HG03439 (cell line): ENCODE data around the gene DVL2.
A peak's percentile ranks its signal among the peaks of the same experiment; 100 is the strongest.
"Not testable (repeated sequence)": the region's sequence is repeated elsewhere in the genome, so short reads cannot be mapped to it uniquely, and the experiment has no call there.

Experiments used
- ATAC-seq: cut with Tn5 transposase; IDR thresholded peaks from one replicate; pipeline ENCODE4 v1.9.1; 2021; ENCODE audit warnings: mild to moderate bottlenecking, moderate library complexity; ENCODE audit not compliant: unreplicated experiment

The DVL2 gene

DNA sequence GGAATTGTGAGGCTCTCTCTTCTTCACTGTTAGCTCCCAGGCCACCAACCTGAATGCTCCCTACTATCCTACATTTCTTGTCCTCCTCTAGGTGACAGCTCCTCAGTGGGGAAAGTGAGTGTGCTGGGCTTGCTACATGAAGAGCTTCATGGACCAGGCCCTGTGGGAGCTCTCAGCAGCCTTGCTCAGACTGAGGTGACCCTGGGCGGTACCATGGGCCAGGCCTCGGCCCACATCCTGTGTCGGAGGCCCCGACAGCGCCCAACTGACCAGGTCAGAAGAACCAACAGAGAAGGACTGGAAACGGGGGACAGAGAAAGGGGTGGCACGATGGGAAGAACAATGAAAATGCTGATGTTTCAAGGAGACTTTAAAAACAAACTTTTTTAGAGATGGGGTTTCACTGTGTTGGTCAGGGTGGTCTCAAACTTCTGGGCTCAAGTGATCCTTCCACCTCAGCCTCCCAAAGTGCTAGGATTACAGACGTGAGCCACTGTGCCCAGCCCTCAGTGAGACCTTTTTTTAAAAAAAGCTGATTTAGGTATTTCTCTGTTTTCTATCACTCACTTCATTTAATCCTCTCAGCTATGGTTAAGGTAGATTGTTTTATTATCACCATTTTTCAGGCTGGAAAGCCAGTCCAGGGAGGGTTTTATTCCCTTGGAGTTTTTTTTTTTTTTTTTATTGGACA is 22.6 kb upstream of the DVL2 start:
- ATAC-seq = no peak

DNA sequence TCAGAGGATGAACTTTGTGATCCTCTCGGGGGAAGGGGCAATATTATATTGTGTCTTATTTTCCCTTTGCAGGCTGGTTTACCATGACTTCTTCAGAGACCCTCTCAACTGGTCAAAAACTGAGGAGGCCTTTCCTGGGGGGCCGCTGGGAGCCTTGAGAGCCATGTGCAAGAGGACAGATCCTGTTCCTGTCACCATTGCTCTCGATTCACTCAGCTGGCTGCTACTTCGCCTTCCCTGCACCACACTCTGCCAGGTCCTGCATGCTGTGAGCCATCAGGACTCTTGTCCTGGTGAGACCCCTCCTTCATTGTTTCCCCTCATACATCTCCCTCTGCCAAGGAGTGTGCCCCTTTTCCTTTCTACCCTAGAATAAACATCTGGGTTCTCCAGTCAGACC is 20.2 kb upstream of the DVL2 start:
- no peak for ATAC-seq

DNA sequence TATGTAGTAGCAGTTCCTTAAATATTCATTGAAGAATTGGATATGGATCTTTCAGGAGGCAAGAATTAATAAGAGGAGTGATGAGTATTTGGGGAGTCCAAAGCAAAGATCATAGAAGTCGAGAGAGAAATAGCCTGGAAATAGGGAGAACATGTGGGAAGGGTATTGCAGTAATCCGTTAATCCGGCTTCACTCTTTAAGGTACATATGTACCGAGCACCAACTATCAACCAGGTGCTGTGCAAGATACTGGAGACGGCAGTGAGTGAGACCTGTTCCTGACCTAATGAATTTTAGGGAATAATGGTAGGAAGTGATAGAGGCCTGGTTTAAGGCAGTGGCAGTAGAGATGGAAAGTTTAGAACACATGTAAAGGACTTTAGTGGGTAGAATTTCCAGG is 18.8 kb upstream of the DVL2 start:
- ATAC-seq = no peak

DNA sequence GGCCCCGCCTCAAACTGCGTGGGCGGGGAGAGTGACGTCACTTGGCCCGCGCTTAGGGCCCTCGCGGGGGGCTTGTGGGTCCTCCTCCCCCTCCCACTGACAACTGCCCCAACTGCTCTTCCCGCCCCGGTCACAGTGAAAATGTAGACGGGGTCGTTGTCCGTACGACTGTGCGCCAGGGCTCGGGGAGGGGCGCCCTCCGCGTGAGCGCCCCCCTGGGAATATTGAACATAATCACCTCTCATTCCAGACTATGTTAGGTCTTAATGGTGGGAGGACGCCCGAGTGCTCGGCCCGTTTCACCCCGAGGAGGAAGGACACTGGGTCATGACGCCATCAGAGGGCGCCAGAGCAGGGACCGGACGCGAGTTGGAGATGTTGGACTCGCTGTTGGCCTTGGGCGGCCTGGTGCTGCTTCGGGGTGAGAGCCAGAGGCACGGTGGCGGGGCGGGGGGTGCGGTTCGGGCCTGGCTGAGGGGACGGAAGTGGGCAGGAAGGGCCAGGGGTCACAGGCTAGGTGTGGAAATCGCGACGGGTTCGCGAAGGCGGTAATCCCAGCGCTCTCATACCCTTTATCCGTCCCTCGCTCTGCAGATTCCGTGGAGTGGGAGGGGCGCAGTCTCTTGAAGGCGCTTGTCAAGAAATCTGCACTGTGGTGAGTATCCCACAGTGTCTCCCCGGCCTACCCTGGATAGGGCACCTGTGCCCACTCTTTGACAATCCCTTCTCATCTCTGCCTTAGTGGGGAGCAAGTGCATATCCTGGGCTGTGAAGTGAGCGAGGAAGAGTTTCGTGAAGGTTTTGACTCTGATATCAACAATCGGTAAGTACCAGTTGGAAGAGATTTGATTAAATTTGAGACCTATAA is 18.1 kb upstream of the DVL2 start, which contains the start of gene ELP5:
TSS of gene ELP5 (plus strand) at position 40 of the 868 bp plus-strand sequence. CDS start at position 376, 336 bp downstream.
- ATAC-seq = peak; percentile 52

DNA sequence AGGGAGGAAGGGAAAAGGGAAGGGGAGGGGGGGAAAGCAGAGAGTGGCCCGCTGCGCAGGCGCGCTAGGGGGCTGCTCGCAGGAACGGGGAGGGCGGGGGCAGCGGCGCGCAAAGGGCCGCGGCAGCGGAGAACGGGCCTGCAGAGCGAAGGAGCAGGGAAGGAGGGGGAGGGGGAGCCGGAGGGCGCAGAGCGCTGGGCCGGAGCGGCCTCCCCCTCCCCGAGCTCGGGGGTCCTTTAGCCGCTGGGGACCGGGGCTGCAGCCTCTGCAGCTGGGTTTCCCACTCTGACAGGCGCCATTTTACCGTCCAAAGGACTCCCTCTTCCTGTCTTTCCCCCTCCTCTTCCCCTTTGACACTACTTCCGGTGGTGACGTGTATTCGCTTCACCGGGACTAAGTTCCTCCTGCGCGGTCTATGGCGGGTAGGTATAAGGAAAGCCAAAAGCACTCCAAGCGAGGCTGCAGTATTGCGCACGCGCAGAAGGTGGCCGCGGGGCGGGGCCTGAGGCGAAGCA is 17.4 kb upstream of the DVL2 start, which contains the start of gene CTDNEP1:
TSS of gene CTDNEP1 (minus strand) at position 74 of the 515 bp plus-strand sequence. CDS start 438 bp downstream, outside the sequence.
- peak; percentile 81 for ATAC-seq

DNA sequence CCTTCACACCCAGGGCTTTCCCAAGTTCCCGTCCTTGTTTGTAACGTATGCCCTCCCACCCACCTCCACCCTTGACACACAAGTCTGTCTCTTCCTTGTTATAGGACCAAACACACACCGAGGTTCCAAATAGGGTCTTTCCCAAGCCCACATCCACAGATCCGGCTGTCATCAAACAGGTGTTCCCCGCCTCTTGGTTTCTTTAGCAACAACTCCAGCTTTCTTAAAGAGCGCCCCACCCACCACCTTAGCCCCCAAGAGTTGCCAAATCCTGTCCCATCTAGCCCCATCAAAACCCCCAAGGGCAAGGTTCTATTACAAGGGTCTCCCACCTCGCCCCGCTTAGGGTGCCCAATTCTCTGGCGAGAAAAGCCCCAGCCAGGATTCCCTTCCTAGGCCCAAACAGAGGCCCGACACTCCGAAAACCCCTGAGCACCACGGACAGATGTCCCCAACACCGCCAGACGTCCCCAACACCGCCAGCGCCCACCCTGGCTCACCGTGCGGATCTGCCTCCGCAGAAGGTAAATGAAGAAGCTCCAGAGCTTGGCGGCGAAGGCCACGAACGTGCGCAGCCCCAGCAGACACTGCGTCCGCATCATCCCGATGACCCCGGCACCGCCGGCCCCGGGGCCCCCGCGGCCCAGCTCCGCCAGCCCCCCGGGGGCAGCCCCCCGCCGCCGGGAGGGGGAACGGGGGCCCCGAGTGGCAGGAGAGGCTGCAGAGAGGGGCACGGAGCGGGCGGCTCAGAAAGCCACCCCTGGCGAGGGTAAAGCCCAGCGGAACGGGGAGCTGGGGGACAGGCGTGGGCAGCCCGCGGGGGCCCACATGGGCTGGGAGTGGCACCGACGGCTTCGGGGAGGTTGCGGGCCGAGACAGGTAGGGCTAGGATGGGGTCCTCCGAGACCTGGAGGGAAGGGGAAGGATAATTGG is 16.6 kb upstream of the DVL2 start:
- peak; percentile 10 for ATAC-seq

DNA sequence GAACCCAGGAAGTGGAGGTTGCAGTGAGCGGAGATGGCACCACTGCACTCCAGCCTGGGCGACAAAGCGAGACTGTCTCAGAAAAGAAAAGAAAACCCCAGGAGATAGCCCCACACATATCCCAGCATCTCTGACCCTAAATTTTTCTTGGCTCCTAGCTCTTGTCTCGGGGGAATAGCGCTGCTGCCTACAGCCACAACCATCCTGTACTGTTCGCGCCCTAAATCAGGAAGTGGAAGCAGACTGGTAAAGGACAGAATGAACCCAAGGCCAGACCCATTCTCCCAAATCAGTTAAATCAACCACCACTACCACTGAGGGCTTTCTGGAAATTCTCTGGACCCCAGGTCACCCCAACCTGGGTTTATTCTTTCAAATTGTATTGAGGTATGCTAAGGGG is 15.5 kb upstream of the DVL2 start:
- no peak for ATAC-seq

DNA sequence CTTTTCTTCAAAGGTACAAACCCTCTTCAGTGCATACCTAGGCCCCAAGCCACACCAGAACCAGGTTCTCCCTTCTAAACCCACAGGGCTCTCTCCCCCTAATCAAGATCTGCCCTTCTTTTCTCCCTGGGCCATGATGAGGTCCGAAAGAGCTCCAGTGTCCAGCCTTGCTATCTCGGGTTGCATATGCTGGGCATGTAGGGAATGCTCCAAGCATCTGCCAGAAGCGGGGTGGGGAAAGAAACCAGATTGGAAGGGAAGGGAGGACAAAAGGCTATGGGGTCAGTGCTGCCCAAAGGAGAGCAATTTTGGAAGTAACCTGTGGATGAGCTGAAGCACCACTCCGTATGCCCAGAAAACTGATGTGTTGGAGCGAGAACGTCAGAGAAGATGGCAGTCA is 14.9 kb upstream of the DVL2 start:
- ATAC-seq = no peak

DNA sequence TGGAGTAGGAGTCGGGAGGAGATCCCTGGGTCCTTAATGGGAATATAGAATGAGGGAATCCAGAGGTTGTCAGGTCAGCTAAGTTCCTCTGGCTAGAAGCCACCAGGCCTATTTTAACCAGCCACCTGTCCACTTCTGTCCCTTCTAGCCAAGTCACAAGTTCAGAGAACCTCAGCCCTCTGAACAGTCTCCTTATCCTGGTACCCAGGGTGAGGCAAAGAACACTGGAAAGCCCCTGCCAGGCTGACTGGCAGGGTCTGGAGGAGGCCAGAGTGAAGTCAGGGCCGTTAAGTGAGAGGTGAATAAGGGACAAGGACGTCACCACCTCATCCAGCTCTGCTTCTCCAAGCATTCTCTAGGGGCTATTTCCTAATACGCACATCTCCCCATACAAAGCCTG is 14.5 kb upstream of the DVL2 start:
- no peak for ATAC-seq

DNA sequence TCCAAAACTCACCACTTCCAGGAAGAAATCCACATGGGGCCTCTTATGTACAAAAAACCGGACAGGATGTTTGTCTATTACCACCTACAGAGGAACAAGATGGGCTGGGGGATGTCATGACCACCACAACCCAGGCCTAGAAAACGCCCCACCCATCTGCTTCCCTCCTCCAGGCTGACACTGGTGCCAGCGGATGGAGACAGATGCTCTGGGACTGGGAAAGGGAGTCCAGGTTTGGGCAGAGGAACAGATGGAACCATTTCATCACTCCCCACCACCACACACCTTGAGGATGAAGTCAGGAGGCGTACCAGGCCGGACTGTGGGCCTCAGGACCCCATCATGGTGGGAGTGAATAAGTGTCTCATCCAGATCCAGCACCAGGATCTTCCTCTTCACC is 12.5 kb upstream of the DVL2 start:
- no peak for ATAC-seq

DNA sequence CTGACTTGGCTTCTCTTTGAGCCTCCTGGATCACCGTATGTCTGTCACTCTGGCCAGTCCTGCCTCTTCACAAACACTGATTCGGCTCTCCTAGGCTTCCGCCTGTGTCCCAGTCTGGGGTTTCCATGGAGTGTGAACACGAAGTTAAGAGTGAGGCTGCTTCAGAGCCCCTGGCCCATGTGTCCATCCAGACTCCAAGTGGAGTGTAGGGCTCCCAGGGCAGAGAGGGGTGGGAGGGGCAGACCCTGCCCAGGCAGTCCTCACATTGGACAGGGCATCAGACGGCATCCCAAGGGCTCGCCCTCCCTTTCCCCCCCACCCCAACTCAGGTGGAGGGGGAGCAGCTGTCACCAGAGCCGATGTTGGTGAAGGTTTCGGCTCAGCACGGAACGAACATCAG is 9.5 kb upstream of the DVL2 start:
- not testable (repeated sequence) for ATAC-seq

DNA sequence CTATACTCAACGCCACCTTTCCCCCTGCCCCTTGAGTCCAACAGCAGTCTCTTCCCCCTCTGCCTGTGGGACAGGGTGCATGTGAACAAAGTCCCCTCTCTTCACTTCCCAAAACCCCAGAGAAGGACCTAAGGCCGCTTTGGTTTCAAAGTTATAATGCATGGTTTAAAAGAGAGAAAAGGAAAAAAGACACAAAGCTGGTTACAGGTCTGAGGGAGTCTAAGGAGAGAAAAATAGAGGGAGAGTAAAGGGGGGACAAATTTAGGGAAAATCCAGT is 9.1 kb upstream of the DVL2 start:
- no peak for ATAC-seq

DNA sequence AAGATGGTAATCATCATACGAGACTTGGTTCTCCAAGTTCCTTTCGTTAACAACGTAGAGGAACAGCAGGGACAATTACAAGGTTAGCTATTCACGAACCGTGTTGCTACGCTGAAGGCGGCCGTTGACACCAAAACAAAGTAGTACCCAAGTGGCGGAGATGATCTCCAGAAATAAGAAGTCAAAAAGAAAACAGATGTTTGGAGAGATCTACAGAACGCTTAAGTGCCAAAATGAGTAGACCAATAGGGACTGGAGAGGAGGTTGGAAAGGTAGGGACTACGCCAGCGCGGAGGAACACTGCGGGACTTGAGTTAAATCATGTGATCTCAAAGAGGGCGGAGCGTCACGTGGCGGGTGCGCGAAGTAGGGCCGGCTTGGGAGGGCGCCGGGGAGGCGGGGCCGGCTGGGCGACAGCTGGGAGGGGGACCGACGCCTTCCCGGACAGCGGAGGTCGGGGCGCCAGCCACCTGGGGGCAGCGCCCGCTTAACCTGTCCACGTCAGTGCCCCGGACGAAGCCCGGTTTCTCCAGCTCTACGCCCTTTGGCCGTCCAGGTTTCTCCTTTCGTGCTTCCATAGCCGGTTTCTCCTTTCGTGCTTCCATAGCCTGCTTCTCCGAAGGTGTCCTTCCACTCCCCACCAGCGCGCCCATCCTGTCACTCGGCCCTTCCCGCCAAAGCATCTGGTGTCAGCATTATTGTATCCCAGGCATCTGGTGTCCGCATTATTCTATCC is 8.6 kb upstream of the DVL2 start:
- ATAC-seq = peak; percentile 41

DNA sequence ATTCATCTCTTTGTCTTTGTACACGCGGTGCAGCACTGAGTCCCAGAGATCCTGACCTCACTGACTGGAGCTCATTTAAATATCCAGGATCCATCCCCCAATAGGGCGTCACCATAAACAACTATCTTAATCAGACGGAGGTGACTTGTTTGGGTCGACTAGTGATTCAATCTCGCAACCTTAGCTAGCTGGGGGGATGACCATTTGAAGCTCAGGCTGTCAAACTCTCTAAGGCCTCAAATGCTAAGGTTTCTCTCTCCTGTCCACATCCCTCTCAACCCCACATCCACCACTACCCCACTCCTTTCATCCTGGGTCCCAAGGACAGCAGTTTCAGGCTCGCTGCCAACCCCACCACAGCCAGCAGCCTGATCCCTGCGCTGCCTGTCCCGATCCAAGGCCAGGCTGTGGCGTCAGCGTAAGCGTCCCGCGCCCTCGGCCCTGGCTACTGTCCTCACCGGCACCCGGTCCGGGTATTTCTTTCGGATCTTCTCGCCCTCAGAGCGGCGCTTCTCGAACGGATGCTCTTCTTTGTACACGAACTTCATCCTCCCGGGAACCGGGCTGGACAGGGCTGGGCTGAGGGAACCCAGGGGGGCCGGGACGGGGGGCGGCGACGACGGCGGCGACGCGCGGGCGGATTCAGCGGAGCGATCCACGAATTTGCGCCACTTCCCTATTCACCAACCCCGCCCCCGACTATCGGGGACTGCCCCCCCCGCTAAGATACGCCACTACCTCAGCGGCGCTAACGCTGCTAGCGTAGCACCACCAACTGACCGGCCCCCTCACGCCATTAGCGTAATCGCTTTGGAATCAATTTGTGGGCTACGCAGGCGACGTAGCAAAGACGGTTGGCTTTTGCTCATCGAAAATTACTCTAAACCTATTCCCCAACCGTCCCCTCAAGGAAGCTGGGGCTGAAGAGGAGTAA is 7.7 kb upstream of the DVL2 start, which contains the start of gene GABARAP:
TSS of gene GABARAP (minus strand) at position 667 of the 934 bp plus-strand sequence. CDS start at position 548, 119 bp downstream.
- peak; percentile 30 for ATAC-seq

DNA sequence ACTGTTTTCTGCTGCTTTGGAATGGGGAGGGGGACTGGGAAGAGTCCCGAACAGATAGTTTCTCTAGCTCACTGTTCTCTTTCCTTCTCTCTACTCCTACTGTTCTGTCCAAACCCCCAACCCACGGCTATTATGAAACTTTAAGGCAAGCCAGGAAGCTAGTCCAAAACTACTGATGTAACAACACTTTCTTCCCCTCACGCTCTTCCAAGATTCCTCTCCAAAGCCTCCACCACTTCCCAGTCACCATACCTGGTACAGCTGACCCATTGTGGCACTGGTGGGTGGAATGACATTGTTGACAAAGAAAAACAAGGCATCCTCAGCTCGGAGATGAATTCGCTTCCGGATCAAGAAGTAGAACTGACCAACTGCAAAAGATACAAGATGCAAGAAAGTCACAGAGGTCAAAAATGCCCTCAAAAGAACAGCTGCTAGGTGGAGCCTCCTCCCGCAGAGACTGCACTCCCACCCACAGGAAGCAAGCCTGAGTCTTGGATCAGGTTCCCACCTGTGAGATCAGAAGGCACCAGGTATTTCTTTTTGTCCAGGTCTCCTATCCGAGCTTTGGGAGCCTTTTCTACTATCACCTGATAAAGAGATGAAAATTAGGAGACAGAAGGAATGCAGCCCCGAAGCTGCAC is 6.9 kb upstream of the DVL2 start:
- ATAC-seq = no peak

DNA sequence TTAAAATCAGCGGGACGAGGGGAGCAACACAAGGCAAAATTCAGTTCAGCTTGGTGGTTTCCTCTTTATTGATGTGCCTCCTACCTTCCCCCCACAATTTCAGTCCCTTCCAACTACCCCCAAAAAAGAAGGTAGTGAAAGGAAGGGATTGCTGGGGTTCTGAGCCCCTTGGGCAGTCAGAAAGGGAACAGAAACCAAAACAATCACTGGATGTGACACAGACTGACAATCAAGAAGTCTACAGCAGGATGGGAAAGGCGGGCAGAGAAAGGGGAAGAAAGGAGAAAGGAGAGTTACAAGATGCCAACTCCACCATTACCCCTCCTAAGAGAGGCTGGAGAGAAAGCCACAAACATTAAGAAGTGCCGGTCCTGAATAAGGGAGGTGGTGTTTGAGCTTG is 6.1 kb upstream of the DVL2 start:
- no peak for ATAC-seq

DNA sequence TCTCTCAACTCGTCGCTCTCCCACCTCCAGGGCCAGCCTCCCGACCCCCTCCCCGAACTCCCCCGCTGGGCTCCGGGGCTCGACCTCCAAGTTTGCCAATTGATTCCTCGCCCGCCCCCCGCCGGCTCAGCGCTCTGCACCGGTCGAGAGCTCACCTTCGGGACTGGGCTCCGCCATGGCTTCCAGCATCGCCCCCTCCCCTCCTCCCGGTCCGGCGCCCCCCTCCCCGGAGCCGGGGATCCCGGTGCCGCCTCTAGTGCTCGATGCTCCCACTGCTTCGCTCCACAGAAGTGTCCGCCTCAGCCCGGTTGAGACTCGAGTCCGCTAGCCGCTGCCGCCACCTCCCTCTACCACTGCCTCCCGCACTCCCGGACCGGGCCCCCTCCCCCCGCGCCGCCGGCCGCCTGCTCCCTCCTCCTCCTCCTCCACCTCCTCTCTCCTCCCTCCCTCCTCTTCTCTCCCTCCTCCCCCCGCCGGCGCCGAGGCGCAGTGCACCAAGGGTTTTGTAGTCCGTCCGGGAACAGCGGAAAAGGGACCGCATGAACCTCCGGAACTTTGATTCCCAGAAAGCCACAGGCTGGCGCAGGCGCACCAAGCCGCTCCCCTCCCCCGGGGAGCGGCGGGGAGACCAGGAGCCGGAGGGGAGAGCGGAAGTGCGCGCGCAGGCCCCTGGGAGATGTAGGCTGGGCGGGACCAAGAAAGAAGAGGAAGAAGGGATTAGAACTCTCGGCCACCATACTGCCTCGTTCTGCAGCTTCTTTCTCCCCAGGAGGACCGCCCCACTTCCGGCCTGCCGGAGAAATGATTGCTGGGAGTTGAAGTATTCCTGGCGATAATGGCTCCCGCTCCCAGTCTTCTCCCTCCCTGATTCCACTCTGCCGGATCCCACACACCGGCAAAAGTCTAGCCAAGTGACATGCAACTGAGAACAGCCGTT is 5.0 kb upstream of the DVL2 start, which contains the start of gene PHF23:
TSS of gene PHF23 (minus strand) at position 367 of the 937 bp plus-strand sequence. CDS start at position 189, 178 bp downstream.
- peak; percentile 54 for ATAC-seq
